ENCODE data around the gene GPRIN2. TPM values are rescaled to one million over a fixed set of nuclear protein-coding genes. Genes with fewer than 3 reads are reported as not detected.

Gene GPRIN2
- total RNA-seq, 1 donor from 2014 or later, result 0.17 TPM

GRCh38 chr10:46548498-46549090 is 7.9 kb downstream of the GPRIN2 start:
- DNase-seq, result no peak

GRCh38 chr10:46547541-46548497 is 8.6 kb downstream of the GPRIN2 start:
- no peak for DNase-seq

- DNase-seq, result no peak
Observed at GRCh38 chr10:46546591-46547540, 9.6 kb downstream of the GPRIN2 start.

GRCh38 chr10:46545861-46546590 is 10.4 kb downstream of the GPRIN2 start:
- DNase-seq, result no peak

- no peak for DNase-seq
Observed at GRCh38 chr10:46544989-46545791, 11.3 kb downstream of the GPRIN2 start.

- DNase-seq, result no peak
Observed at GRCh38 chr10:46543466-46544377, 12.7 kb downstream of the GPRIN2 start.

- DNase-seq, result no peak
Observed at GRCh38 chr10:46542567-46543465, 13.6 kb downstream of the GPRIN2 start.

GRCh38 chr10:46541735-46542566 is 14.5 kb downstream of the GPRIN2 start:
- no peak for DNase-seq

- no peak for DNase-seq
Observed at GRCh38 chr10:46541017-46541661, 15.3 kb downstream of the GPRIN2 start.

GRCh38 chr10:46540412-46541016 is 15.9 kb downstream of the GPRIN2 start:
- DNase-seq, result no peak

GRCh38 chr10:46539596-46540411 is 16.7 kb downstream of the GPRIN2 start:
- no peak for DNase-seq

- no peak for DNase-seq
Observed at GRCh38 chr10:46538717-46539426, 17.6 kb downstream of the GPRIN2 start.

- DNase-seq, result no peak
Observed at GRCh38 chr10:46538155-46538554, 18.3 kb downstream of the GPRIN2 start.

GRCh38 chr10:46537309-46537708 is 19.1 kb downstream of the GPRIN2 start:
- no peak for DNase-seq

GRCh38 chr10:46536781-46537180 is 19.7 kb downstream of the GPRIN2 start:
- DNase-seq, result no peak
